Adrenal gland (tissue), 12 donors: ENCODE results near the gene DALRD3. TPM values are rescaled to one million over a fixed set of nuclear protein-coding genes. Genes with fewer than 3 reads are reported as not detected.
A peak's percentile ranks its signal among the peaks of the same experiment; 100 is the strongest.

Experiments
- DNase-seq, 7 donors: peaks; one replicate each; pipeline ENCODE4 v3.0.0-alpha.2; 2019 to 2020
- H3K27ac ChIP-seq, 5 donors: fragments of 200-600 bp; sonication (generic) in 4 of 5; 1 replicate in 3 of 5; 2 replicates in 2 of 5; pipeline versions ENCODE4 v1.5.1 to v1.8.0; 2016 to 2020; ENCODE audit warnings: mild to moderate bottlenecking in 1 of 5
- H3K27me3 ChIP-seq: fragments of 200-600 bp; 2 replicates; pipeline ENCODE4 v1.8.0; 2021
- H3K36me3 ChIP-seq, 2 donors: fragments of 200-600 bp; replicated peaks in 1 of 2; 1 replicate in 1 of 2; 2 replicates in 1 of 2; pipeline versions ENCODE4 v1.5.1 to v1.8.0; 2018 to 2022
- H3K4me1 ChIP-seq, 2 donors: fragments of 200-600 bp; replicated peaks in 1 of 2; 1 replicate in 1 of 2; 2 replicates in 1 of 2; pipeline versions ENCODE4 v1.5.1 to v1.8.0; 2018 to 2021
- H3K4me3 ChIP-seq, 4 donors: fragments of 200-600 bp; sonication (generic) in 3 of 4; one replicate each; pipeline ENCODE4 v1.5.1; 2016 to 2018
- H3K9me3 ChIP-seq, 3 donors: fragments of 200-600 bp; sonication (generic) in 1 of 3; replicated peaks in 1 of 3; 1 replicate in 2 of 3; 2 replicates in 1 of 3; pipeline versions ENCODE4 v1.5.1 to v1.8.0; 2016 to 2021
- POLR2A ChIP-seq, 2 donors: fragments of 450-650 bp; IDR thresholded peaks; one replicate each; pipeline ENCODE4 v1.6.1; 2017; ENCODE audit warnings: antibody characterized with exemption in 2 of 2, mild to moderate bottlenecking in 2 of 2, moderate library complexity in 1 of 2
- WGBS, 4 donors: extraction: QIAGEN DNeasy Blood & Tissue Kit in 2 of 4; methylation state at CpG; one replicate each; pipeline versions ENCODE4 v1.1.5 to v1.1.7; 2013 to 2017; 5-methylcytosine and 5-hydroxymethylcytosine counted together
- intact Hi-C, 2 donors: fragments of 100-400 bp; cut with DNase I; formaldehyde crosslinking; loops; one replicate each; pipeline versions ENCODE4 v1.14.1 to v1.15.0; 2022 to 2023
- microRNA counts, 2 donors: library from miRNA; unstranded; fragments of <30 nt; microRNA quantifications; one replicate each; lab custom pipeline; 2016
- microRNA-seq, 3 donors: library from miRNA; unstranded; fragments of <30 nt; microRNA quantifications; one replicate each; pipeline ENCODE4, GENCODE V29; 2017 to 2020
- polyA plus RNA-seq, 3 donors: library from polyadenylated mRNA; stranded (reverse); fragments of 200-250 nt in 2 of 3; fragments of 350-450 nt in 1 of 3; fragmentation: Illumina TruSeq in 1 of 3; extraction: RNeasy Lipid Tissue Mini Kit (QIAGEN cat#74804) in 1 of 3; gene quantifications; one replicate each; pipeline ENCODE4 v1.2.3, GENCODE V29; 2013 to 2014
- small RNA-seq, 2 donors: library from RNA; depleted of rRNA; stranded (forward); fragments of <200 nt; gene quantifications; one replicate each; pipeline ENCODE3, GENCODE V24; 2016
- total RNA-seq, 9 donors: library from RNA; depleted of rRNA in 4 of 9; stranded (reverse); fragments of >200 nt in 4 of 9; fragments of 120-200 nt in 1 of 9; fragmentation: NEBNext Ultra II Directional in 1 of 9; extraction: Animal tissue kit (Norgen Biotek cat#: 25700) in 1 of 9; gene quantifications; one replicate each; pipeline versions ENCODE4 v1.1.0 to v1.2.4, GENCODE V29; 2013 to 2023
- TF ChIP-seq, protein P1 (sequence below), 6 experiments: fragments of 450-650 bp in 4 of 6; fragments of 200-600 bp in 2 of 6; sonication (generic) in 1 of 6; IDR thresholded peaks; 1 replicate in 5 of 6; 2 replicates in 1 of 6; pipeline versions ENCODE4 v1.5.1 to v1.8.0; 2016 to 2021; ENCODE audit warnings: antibody characterized with exemption in 6 of 6, mild to moderate bottlenecking in 2 of 6, moderate library complexity in 1 of 6
- donor health status: healthy with polysubstance abuse.
- donor health status: Bipolar disorder and iron deficiency.
- donor health status: DM: yes; HTN: yes; CAD: no.
- donor health status: DM: no; HTN: no; CAD: no.
- donor health status: DM: no; HTN: no; CAD: no.
- donor health status: DM: yes; HTN: yes; CAD: no.

Gene DALRD3
- total and polyA plus RNA-seq, 12 donors, result 18.4 to 87.9 (median 46.7) TPM

DNA sequence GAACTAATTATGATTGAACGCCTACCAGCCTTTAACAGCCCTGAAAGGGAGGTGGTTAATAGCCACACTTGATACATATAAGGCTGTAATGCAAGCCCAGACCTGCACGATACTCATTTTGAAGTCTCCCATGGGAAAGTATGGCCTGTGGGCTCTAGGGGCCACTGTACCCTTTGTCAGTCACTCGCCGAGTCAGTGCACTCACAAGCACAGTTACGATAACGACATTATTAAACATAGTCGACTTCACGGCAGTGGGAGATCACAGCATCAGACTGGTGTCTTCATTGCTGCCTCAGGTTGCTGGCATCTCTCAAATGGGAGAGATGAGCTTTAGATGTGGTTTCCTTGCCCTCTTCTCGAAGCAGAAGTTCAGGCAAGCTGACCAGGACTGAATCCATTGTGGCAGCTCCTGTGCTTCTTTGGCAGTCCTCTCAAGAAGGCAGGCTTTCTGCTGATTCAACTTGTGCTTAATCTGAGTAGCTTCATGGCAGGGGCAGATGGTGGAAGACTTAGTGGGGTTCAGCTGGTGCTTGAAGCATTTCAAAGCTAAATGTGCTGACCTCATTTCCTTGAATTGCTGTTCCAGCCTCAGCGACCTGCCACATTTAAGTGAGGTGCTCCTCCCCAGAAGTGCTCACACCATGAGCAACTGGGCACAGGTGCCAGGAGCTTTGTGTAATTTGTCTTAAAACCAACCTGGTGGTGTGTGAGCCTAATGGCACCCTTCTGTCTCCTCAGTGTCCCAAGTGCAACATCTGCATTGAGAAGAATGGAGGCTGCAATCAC, 44.1 kb downstream of the DALRD3 start:
- H3K27me3 ChIP-seq, result no peaks in the 10 kb centered on the region
- H3K27ac ChIP-seq, result no peak overlapping the region
- H3K4me3 ChIP-seq, result no peak overlapping the region
- no peaks in the 10 kb centered on the region for H3K9me3 ChIP-seq
- WGBS, 4 donors, result 91 to 96% (median 94%) methylated on average over 10 of the region's 10 CpGs
- no peaks in the 10 kb centered on the region for H3K4me1 ChIP-seq
- H3K36me3 ChIP-seq, result peaks cover 0 to 87% of the 10 kb centered on the region in 2 donors
- TF ChIP-seq, protein P1, sequence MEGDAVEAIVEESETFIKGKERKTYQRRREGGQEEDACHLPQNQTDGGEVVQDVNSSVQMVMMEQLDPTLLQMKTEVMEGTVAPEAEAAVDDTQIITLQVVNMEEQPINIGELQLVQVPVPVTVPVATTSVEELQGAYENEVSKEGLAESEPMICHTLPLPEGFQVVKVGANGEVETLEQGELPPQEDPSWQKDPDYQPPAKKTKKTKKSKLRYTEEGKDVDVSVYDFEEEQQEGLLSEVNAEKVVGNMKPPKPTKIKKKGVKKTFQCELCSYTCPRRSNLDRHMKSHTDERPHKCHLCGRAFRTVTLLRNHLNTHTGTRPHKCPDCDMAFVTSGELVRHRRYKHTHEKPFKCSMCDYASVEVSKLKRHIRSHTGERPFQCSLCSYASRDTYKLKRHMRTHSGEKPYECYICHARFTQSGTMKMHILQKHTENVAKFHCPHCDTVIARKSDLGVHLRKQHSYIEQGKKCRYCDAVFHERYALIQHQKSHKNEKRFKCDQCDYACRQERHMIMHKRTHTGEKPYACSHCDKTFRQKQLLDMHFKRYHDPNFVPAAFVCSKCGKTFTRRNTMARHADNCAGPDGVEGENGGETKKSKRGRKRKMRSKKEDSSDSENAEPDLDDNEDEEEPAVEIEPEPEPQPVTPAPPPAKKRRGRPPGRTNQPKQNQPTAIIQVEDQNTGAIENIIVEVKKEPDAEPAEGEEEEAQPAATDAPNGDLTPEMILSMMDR (IDR thresholded peaks at IDR 0.05), result no peak
- no peak for TF ChIP-seq POLR2A (IDR thresholded peaks at IDR 0.05)
- intact Hi-C loops, result no loop called here
- peak in 1 of 7 donors; percentile 2 for DNase-seq

DNA sequence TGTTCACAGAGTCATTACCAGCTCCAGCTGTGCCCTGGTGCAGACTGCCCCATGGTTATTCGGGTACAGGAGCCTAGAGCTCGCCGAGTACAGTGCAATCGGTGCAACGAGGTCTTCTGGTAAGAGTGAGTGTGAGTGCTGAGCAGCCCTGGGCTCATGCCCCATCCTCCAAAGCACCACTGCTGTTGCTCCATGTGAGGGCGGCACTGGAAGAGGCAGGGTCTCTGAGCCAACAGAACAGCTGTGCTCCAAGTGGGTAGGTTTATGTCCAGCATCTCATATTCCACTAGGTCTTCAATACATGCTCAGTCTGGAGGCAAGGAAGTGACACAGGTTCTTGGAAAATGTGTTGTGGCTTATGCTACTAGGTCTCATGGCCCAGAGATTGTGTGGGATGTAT, 47.8 kb downstream of the DALRD3 start:
- 91 to 98% (median 96%) methylated on average over 6 of the region's 6 CpGs for WGBS, 4 donors
- intact Hi-C loops, result no loop called here
- peak in 1 of 7 donors; percentile 34 for DNase-seq
- TF ChIP-seq, protein P1 (IDR thresholded peaks at IDR 0.05), result no peak
- no peak for TF ChIP-seq POLR2A (IDR thresholded peaks at IDR 0.05)
- H3K4me1 ChIP-seq, result peaks cover 12 to 19% of the 10 kb centered on the region in 2 donors
- peaks cover 0 to 70% of the 10 kb centered on the region in 2 donors for H3K36me3 ChIP-seq
- H3K4me3 ChIP-seq, result no peak overlapping the region
- no peaks in the 10 kb centered on the region for H3K9me3 ChIP-seq
- no peak overlapping the region for H3K27ac ChIP-seq
- H3K27me3 ChIP-seq, result no peaks in the 10 kb centered on the region

DNA sequence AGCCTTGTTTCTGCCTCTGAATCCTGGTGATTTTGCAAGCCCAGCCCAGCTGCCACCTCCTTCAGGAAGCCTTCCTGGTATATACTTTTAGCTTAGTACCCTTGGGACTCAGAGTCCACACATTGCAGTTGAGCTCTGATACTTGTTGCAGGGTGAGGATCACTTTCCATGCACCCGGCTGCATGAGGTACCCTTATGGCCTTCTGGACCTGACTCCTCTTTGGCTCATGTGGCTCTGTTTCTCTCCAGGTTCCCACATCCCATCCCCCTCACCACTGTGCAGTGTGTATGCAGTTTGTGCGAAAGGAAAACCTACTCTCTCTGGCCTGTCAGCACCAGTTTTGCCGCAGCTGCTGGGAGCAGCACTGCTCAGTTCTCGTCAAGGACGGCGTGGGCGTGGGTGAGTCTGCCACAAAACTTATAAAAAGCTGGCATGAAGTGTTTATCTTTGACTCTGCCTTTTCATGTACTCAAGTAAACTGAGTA, 51.5 kb downstream of the DALRD3 start:
- H3K27me3 ChIP-seq, result no peaks in the 10 kb centered on the region
- no peak overlapping the region for H3K4me3 ChIP-seq
- intact Hi-C loops, result no loop called here
- H3K36me3 ChIP-seq, result peaks cover 0 to 43% of the 10 kb centered on the region in 2 donors
- H3K9me3 ChIP-seq, result no peaks in the 10 kb centered on the region
- peaks cover 12 to 19% of the 10 kb centered on the region in 2 donors for H3K4me1 ChIP-seq
- peak overlapping the region; percentile 11 to 76 (median 52) for H3K27ac ChIP-seq
- WGBS, 4 donors, result 41 to 61% (median 51%) methylated on average over 4 to 7 of the region's 7 CpGs
- DNase-seq, result peak; percentile 52 to 87 (median 79)
- TF ChIP-seq, protein P1 (IDR thresholded peaks at IDR 0.05), result no peak
- TF ChIP-seq POLR2A (IDR thresholded peaks at IDR 0.05), result peak in 1 of 2 donors; percentile 43

DNA sequence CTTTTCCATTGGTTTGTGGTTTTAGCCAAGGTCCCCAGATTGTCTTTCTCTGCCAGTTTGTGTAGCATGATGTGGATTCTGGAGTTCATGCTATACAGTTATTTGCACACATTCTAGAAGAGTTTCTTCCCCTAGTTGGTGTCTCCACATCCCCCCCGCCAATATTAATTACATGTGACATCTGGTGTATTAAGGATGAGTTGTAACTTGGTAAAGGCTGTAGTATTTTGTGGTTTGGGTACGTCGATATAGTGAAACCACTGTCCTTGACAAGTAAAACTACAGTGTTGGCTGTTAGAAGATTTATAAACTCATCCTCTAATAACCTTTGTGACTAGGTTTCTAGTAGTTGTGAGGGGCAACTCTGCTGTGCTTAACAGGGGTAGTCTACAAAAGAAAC, 52.0 kb downstream of the DALRD3 start:
- Histone ChIP-seq H3K27ac (peak overlapping the region in 3 of 5 donors; percentile 52 to 76 (median 69)), H3K9me3 (no peaks in the 10 kb centered on the region), H3K27me3 (no peaks in the 10 kb centered on the region), H3K36me3 (peaks cover 0 to 42% of the 10 kb centered on the region in 2 donors), H3K4me1 (peaks cover 12 to 19% of the 10 kb centered on the region in 2 donors), H3K4me3 (no peak overlapping the region)
- no peak for DNase-seq
- WGBS, 4 donors, result 30 to 55% (median 48%) methylated on average over 3 of the region's 3 CpGs
- intact Hi-C loops, result no loop called here
- TF ChIP-seq, protein P1 (IDR thresholded peaks at IDR 0.05), result no peak
- TF ChIP-seq POLR2A (IDR thresholded peaks at IDR 0.05), result no peak

MicroRNA genes within 50 kb of the gene (microRNA counts, 767-probe panel; counts per million panel counts)
- microRNA hsa-miR-191-5p (lab: Ali Mortazavi, UCI) (6,288 to 7,105 counts per million in 2 donors), microRNA hsa-miR-425-5p (lab: Ali Mortazavi, UCI) (2,618 to 3,594 counts per million in 2 donors)

Small RNA genes within 50 kb of the gene (microRNA-seq; reads per million reads assigned to microRNA genes)
- gene MIR191 (6,360 to 16,741 (median 8,238) reads per million in 3 donors), gene MIR425 (1,784 to 2,108 (median 2,018) reads per million in 3 donors)

Small RNA genes within 50 kb of the gene (small RNA-seq; reads per million reads assigned to genes)
- gene MIR191, result 6,703 to 10,043 reads per million in 2 donors
- gene MIR425, result 28.9 to 35.5 reads per million in 2 donors

Other genes starting within 250 kb of the DALRD3 start
- gene PRKAR2A, start 170.7 kb downstream of the DALRD3 start, total RNA-seq, result 100 to 1,000 TPM in 2 of 9 donors, 10 to 100 TPM in 7; 33.0 to 177 (median 65.4) TPM
- 10 to 100 TPM in 2 of 3 donors, 1 to 10 TPM in 1; 8.4 to 41.1 (median 12.6) TPM for gene PRKAR2A, start 170.7 kb downstream of the DALRD3 start, polyA plus RNA-seq
- gene SLC25A20, start 119.7 kb downstream of the DALRD3 start, total RNA-seq, result 10 to 100 TPM; 31.8 to 63.6 (median 50.1) TPM
- gene SLC25A20, start 119.7 kb downstream of the DALRD3 start, polyA plus RNA-seq, result 10 to 100 TPM; 15.5 to 70.6 (median 18.1) TPM
- gene ARIH2, start 99.7 kb downstream of the DALRD3 start, total RNA-seq, result 100 to 1,000 TPM in 2 of 9 donors, 10 to 100 TPM in 7; 68.5 to 135 (median 86.7) TPM
- 10 to 100 TPM; 46.7 to 84.8 (median 70.5) TPM for gene ARIH2, start 99.7 kb downstream of the DALRD3 start, polyA plus RNA-seq
- gene P4HTM, start 28.3 kb downstream of the DALRD3 start, total RNA-seq, result 100 to 1,000 TPM in 4 of 9 donors, 10 to 100 TPM in 5; 38.8 to 174 (median 99.8) TPM
- 100 to 1,000 TPM in 2 of 3 donors, 10 to 100 TPM in 1; 26.6 to 155 (median 129) TPM for gene P4HTM, start 28.3 kb downstream of the DALRD3 start, polyA plus RNA-seq
- gene WDR6, start 11.2 kb downstream of the DALRD3 start, total RNA-seq, result 100 to 1,000 TPM; 106 to 431 (median 168) TPM
- 100 to 1,000 TPM in 2 of 3 donors, 10 to 100 TPM in 1; 86.0 to 699 (median 442) TPM for gene WDR6, start 11.2 kb downstream of the DALRD3 start, polyA plus RNA-seq
- 100 to 1,000 TPM in 8 of 9 donors, 10 to 100 TPM in 1; 87.2 to 442 (median 171) TPM for gene NDUFAF3, start 3.5 kb upstream of the DALRD3 start, total RNA-seq
- 100 to 1,000 TPM; 102 to 578 (median 269) TPM for gene NDUFAF3, start 3.5 kb upstream of the DALRD3 start, polyA plus RNA-seq
- 100 to 1,000 TPM; 113 to 225 (median 129) TPM for gene IMPDH2, start 10.8 kb upstream of the DALRD3 start, total RNA-seq
- 100 to 1,000 TPM; 145 to 171 (median 152) TPM for gene IMPDH2, start 10.8 kb upstream of the DALRD3 start, polyA plus RNA-seq
- 100 to 1,000 TPM in 1 of 9 donors, 10 to 100 TPM in 8; 63.0 to 101 (median 82.9) TPM for gene QRICH1, start 75.5 kb upstream of the DALRD3 start, total RNA-seq
- gene QRICH1, start 75.5 kb upstream of the DALRD3 start, polyA plus RNA-seq, result 10 to 100 TPM; 46.2 to 90.4 (median 69.0) TPM
- gene QARS1, start 86.2 kb upstream of the DALRD3 start, total RNA-seq, result 100 to 1,000 TPM; 183 to 326 (median 263) TPM
- gene QARS1, start 86.2 kb upstream of the DALRD3 start, polyA plus RNA-seq, result 100 to 1,000 TPM; 144 to 534 (median 353) TPM
- 100 to 1,000 TPM in 2 of 9 donors, 10 to 100 TPM in 7; 37.5 to 744 (median 86.9) TPM for gene USP19, start 102.2 kb upstream of the DALRD3 start, total RNA-seq
- 10 to 100 TPM; 26.1 to 43.4 (median 27.8) TPM for gene USP19, start 102.2 kb upstream of the DALRD3 start, polyA plus RNA-seq
- gene LAMB2, start 114.5 kb upstream of the DALRD3 start, total RNA-seq, result 1,000 to 10,000 TPM in 3 of 9 donors, 100 to 1,000 TPM in 6; 275 to 1,423 (median 784) TPM
- gene LAMB2, start 114.5 kb upstream of the DALRD3 start, polyA plus RNA-seq, result 1,000 to 10,000 TPM in 2 of 3 donors, 100 to 1,000 TPM in 1; 346 to 1,805 (median 1,141) TPM
- 10 to 100 TPM; 23.5 to 46.4 (median 32.2) TPM for gene CCDC71, start 147.8 kb upstream of the DALRD3 start, total RNA-seq
- gene CCDC71, start 147.8 kb upstream of the DALRD3 start, polyA plus RNA-seq, result 10 to 100 TPM; 13.4 to 17.7 (median 15.7) TPM
- 100 to 1,000 TPM; 195 to 501 (median 247) TPM for gene KLHDC8B, start 153.0 kb upstream of the DALRD3 start, total RNA-seq
- gene KLHDC8B, start 153.0 kb upstream of the DALRD3 start, polyA plus RNA-seq, result 100 to 1,000 TPM; 127 to 226 (median 171) TPM